ENCODE data around the gene PAFAH1B1.

Gene PAFAH1B1

DNA sequence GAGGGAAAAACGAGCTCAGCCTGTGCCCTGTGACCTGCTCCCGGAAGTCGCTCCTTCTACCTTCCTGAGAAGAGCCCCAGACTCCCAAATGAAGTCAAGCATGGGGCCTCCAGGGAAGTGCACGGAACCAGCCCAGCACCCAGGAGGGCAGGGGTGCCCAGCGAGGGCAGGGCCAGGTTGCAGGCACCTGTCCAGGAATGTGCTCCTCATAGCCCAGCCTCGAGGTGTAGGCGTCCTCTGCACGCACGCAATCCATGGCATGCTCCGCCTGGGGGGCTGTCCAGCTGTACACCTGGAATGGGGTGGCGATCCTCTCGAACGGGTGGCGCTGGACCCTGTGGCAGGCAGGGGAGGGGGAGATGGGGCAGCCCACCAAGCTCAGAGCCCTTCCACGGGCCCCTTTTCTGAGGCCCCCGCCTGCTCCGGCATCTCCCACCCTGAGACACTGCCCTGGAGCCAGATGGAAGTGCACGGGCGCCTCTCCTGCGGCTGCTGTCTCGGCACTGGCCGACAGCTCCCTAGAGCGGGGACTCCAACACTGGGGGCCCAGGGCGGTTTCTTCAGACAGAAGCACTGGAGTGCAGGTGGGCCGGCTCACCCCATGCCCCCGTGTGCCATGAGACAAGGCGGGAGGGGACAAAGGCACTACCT, 107.2 kb downstream of the PAFAH1B1 start:
- TF ChIP-seq JUND (IDR thresholded peaks at IDR 0.05; ENCODE audit: low read depth): no peak
- no peak for DNase-seq (ENCODE audit: low read depth in 1 of 2, low spot score in 1 of 2)
- in situ Hi-C loops (cut with HindIII; ENCODE audit: low pct_unique_long_range_greater_than_20kb, low sequenced_read_pairs): no loop called here

DNA sequence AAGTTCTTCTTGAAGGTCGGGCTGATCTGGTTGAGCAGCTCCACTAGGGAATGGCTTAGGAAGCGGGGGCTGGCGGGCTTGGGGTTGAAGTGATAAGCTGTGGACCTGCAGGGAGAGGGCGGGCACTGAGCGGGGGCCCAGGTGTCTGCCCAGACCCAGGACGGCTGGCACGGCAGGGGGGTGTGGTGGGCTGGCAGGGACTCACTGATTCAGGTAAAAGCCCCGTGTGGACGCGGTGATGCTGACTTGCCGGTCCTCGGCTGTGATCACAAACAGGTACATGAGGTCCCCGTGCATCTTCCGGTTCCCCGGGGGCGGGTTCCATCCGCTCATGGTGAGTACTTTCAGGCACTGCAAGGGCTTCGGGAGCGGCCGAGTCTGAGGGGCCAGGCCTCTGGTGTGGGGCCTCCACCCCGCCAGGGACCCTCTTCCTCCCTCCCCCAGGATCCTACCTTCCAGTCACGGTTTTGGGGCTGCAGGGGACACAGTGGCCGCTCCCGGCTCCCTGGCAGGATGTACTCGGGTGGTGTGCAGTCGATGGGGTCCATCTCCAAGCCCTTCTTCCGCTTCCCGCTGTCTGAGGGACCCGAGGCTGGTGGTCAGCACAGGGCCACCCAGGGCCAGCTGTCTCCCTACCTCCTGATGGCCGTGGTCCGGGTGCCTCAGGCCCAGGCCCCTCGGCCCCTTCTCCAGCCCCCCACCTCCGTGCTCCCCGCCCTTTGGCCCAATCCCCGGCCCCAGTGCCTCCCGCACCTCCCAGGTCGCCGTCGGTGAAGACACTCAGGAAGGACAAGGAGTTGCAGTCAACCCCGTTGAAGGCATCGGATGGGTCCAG, 107.9 kb downstream of the PAFAH1B1 start:
- no peak for DNase-seq (ENCODE audit: low read depth in 1 of 2, low spot score in 1 of 2)
- in situ Hi-C loops (cut with HindIII; ENCODE audit: low pct_unique_long_range_greater_than_20kb, low sequenced_read_pairs): no loop called here
- TF ChIP-seq JUND (IDR thresholded peaks at IDR 0.05; ENCODE audit: low read depth): no peak

- no peak for TF ChIP-seq JUND (IDR thresholded peaks at IDR 0.05; ENCODE audit: low read depth)
- DNase-seq (ENCODE audit: low read depth in 1 of 2, low spot score in 1 of 2): no peak
- in situ Hi-C loops (cut with HindIII; ENCODE audit: low pct_unique_long_range_greater_than_20kb, low sequenced_read_pairs): no loop called here
These were observed 108.7 kb downstream of the PAFAH1B1 start for GRCh38 chr17:2701996-2702741.

DNA sequence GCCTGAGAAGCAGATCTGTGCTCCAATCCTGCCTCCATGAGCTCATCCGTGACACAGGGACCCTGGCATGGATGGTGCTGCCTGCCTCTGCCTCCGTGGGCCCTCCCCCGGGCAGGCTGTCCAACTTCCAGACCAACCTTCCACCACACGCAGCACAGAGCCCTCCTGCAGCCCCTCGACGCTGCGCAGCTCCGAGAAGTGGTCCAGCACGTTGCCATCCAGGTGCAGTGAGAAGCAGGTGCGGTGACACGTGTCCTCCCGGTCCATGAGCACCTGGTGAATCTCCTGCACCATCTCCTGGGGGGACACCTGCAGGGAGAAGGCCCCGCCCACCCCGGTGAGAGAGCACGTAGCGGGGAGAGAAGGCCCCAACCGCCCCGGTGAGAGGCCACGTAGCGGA, 109.7 kb downstream of the PAFAH1B1 start:
- TF ChIP-seq JUND (IDR thresholded peaks at IDR 0.05; ENCODE audit: low read depth): no peak
- in situ Hi-C loops (cut with HindIII; ENCODE audit: low pct_unique_long_range_greater_than_20kb, low sequenced_read_pairs): no loop called here
- no peak for DNase-seq (ENCODE audit: low read depth in 1 of 2, low spot score in 1 of 2)

- in situ Hi-C loops (cut with HindIII; ENCODE audit: low pct_unique_long_range_greater_than_20kb, low sequenced_read_pairs): no loop called here
- DNase-seq (ENCODE audit: low read depth in 1 of 2, low spot score in 1 of 2): no peak
- TF ChIP-seq JUND (IDR thresholded peaks at IDR 0.05; ENCODE audit: low read depth): no peak
These were observed 110.2 kb downstream of the PAFAH1B1 start for GRCh38 chr17:2703606-2704005.

GRCh38 chr17:2704031-2704889, 110.8 kb downstream of the PAFAH1B1 start:
- no peak for TF ChIP-seq JUND (IDR thresholded peaks at IDR 0.05; ENCODE audit: low read depth)
- DNase-seq (ENCODE audit: low read depth in 1 of 2, low spot score in 1 of 2): no peak
- in situ Hi-C loops (cut with HindIII; ENCODE audit: low pct_unique_long_range_greater_than_20kb, low sequenced_read_pairs): no loop called here

- DNase-seq (ENCODE audit: low read depth in 1 of 2, low spot score in 1 of 2): no peak
- in situ Hi-C loops (cut with HindIII; ENCODE audit: low pct_unique_long_range_greater_than_20kb, low sequenced_read_pairs): no loop called here
- TF ChIP-seq JUND (IDR thresholded peaks at IDR 0.05; ENCODE audit: low read depth): no peak
These were observed 111.4 kb downstream of the PAFAH1B1 start for GRCh38 chr17:2704890-2705248.

- no peak for TF ChIP-seq JUND (IDR thresholded peaks at IDR 0.05; ENCODE audit: low read depth)
- in situ Hi-C loops (cut with HindIII; ENCODE audit: low pct_unique_long_range_greater_than_20kb, low sequenced_read_pairs): no loop called here
These were observed 111.8 kb downstream of the PAFAH1B1 start for GRCh38 chr17:2705263-2705662.

GRCh38 chr17:2705888-2706795, 112.7 kb downstream of the PAFAH1B1 start:
- in situ Hi-C loops (cut with HindIII; ENCODE audit: low pct_unique_long_range_greater_than_20kb, low sequenced_read_pairs): no loop called here
- DNase-seq (ENCODE audit: low read depth in 1 of 2, low spot score in 1 of 2): no peak
- no peak for TF ChIP-seq JUND (IDR thresholded peaks at IDR 0.05; ENCODE audit: low read depth)

More at GRCh38 chr17:2705263-2705662, 111.8 kb downstream of the PAFAH1B1 start:
- DNase-seq (ENCODE audit: low read depth in 1 of 2, low spot score in 1 of 2): no peak

DNA sequence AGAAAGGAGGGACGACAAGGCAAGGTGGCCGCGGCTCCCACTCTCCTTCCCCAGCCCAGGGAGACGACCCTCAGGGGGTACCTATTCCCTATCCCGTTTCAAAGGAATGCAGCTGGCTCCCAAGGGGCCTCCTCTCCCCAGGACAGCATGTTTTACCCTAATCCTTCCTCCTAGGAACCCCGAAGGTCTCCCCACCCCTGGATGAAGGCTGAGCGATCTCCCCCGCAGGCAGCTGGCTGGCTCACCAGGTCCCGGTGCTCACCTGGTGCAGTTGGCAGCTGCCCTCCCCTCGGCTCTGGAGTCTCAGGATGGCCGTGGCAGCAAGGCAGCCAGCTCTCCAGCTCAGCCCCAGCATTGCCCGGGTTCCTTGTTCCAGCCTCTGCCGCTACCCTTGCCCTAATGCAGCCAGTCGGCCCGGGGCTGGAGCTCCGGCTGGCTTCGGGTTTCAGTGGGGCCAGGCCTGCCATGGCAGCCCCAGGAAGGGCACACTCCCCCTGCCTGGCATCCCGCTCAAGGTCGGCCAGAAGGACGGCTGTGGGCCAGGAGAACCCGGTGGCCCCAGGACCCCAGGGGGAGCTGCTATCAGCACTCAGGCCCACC, 113.6 kb downstream of the PAFAH1B1 start:
- in situ Hi-C loops (cut with HindIII; ENCODE audit: low pct_unique_long_range_greater_than_20kb, low sequenced_read_pairs): no loop called here
- no peak for TF ChIP-seq JUND (IDR thresholded peaks at IDR 0.05; ENCODE audit: low read depth)
- no peak for DNase-seq (ENCODE audit: low read depth in 1 of 2, low spot score in 1 of 2)
